H1 (cell line): ENCODE data around the gene CHD2. TPM values are rescaled to one million over a fixed set of nuclear protein-coding genes. Genes with fewer than 3 reads are reported as not detected.

Experiments used
- CTCF ChIA-PET: fragments of 300-600 bp; sonication (Branson Sonifier 250); formaldehyde crosslinking; loops from one replicate; lab custom pipeline; 2021; ENCODE audit not compliant: partially characterized antibody; lab: Charles Lee
- POLR2A ChIA-PET: fragments of 300-600 bp; sonication (Branson Sonifier 250); formaldehyde crosslinking; loops from one replicate; lab custom pipeline; 2021; ENCODE audit warnings: inconsistent platforms; ENCODE audit not compliant: partially characterized antibody; lab: Charles Lee
- DNase-seq, 2 experiments: peaks; one replicate each; pipeline versions ENCODE4 v3.0.0 to v3.0.0-alpha.2; 2010 to 2022; ENCODE audit warnings: low spot score in 2 of 2, low read depth in 1 of 2, mixed read lengths in 1 of 2
- FAIRE-seq: peaks from 2 replicates; lab custom pipeline; 2011; peaks lifted over from hg19 to GRCh38; lab: Jason Lieb, UNC
- H2AFZ ChIP-seq: 2 replicates; pipeline ENCODE4 v1.8.1; 2012; ENCODE audit warnings: low read length, inconsistent platforms
- H2AK5ac ChIP-seq: 2 replicates; pipeline ENCODE4 v1.6.1; 2013; ENCODE audit warnings: low read depth, low read length
- H2BK120ac ChIP-seq: replicated peaks from 2 replicates; pipeline ENCODE3; 2013; ENCODE audit warnings: low read depth, low read length, inconsistent platforms
- H2BK12ac ChIP-seq: 2 replicates; pipeline ENCODE4 v1.6.1; 2013; ENCODE audit warnings: low read depth, low read length
- H2BK15ac ChIP-seq: 2 replicates; pipeline ENCODE4 v1.6.1; 2013; ENCODE audit warnings: low read length
- H2BK20ac ChIP-seq: 2 replicates; pipeline ENCODE4 v1.6.1; 2013; ENCODE audit warnings: low read length
- H2BK5ac ChIP-seq: 2 replicates; pipeline ENCODE4 v1.6.1; 2013; ENCODE audit warnings: low read depth, low read length
- H3K14ac ChIP-seq: 2 replicates; pipeline ENCODE4 v1.6.1; 2013; ENCODE audit warnings: inconsistent platforms; ENCODE audit not compliant: insufficient read length
- H3K18ac ChIP-seq: 2 replicates; pipeline ENCODE4 v1.6.1; 2013; ENCODE audit warnings: low read length; ENCODE audit errors: extremely low read depth
- H3K23ac ChIP-seq: 2 replicates; pipeline ENCODE4 v1.6.1; 2013; ENCODE audit warnings: inconsistent platforms; ENCODE audit not compliant: insufficient read length
- H3K23me2 ChIP-seq: 2 replicates; pipeline ENCODE4 v1.6.1; 2013; ENCODE audit warnings: low read depth, low read length
- H3K27ac ChIP-seq: 2 replicates; pipeline ENCODE4 v1.6.1; 2011; ENCODE audit warnings: low read depth, low read length, inconsistent platforms
- H3K27me3 ChIP-seq, 4 experiments: replicated peaks in 1 of 4; 1 replicate in 1 of 4; 2 replicates in 3 of 4; pipeline versions ENCODE4 v1.6.1 to v1.8.1; 2011 to 2013; ENCODE audit warnings: low read length in 3 of 4, mild to moderate bottlenecking in 3 of 4, inconsistent platforms in 2 of 4, mixed read lengths in 2 of 4, moderate library complexity in 1 of 4; ENCODE audit not compliant: control insufficient read depth in 3 of 4, insufficient read depth in 3 of 4; ENCODE audit errors: extremely low read depth in 1 of 4
- H3K36me3 ChIP-seq, 4 experiments: 2 replicates each; pipeline versions ENCODE4 v1.6.1 to v1.8.1; 2011 to 2013; ENCODE audit warnings: mild to moderate bottlenecking in 4 of 4, low read length in 3 of 4, moderate library complexity in 2 of 4, control low read depth in 1 of 4, inconsistent platforms in 1 of 4; ENCODE audit not compliant: insufficient read depth in 4 of 4, control insufficient read depth in 2 of 4
- H3K4ac ChIP-seq: replicated peaks from 2 replicates; pipeline ENCODE3; 2013; ENCODE audit warnings: low read length, low read depth, mixed read lengths, inconsistent platforms; ENCODE audit not compliant: insufficient read length
- H3K4me1 ChIP-seq, 4 experiments: replicated peaks in 1 of 4; 1 replicate in 1 of 4; 2 replicates in 3 of 4; pipeline versions ENCODE4 v1.6.1 to v1.8.1; 2011 to 2013; ENCODE audit warnings: low read length in 3 of 4, inconsistent platforms in 2 of 4, mixed read lengths in 1 of 4; ENCODE audit not compliant: insufficient read depth in 4 of 4, control insufficient read depth in 3 of 4
- H3K4me2 ChIP-seq, 2 experiments: 2 replicates each; pipeline versions ENCODE4 v1.6.1 to v1.8.1; 2011 to 2013; ENCODE audit warnings: low read depth in 2 of 2, low read length in 2 of 2, control low read depth in 1 of 2, inconsistent platforms in 1 of 2, mild to moderate bottlenecking in 1 of 2; ENCODE audit not compliant: insufficient read depth in 1 of 2
- H3K4me3 ChIP-seq, 4 experiments: fragments of 200-600, 300-600 bp in 1 of 4; sonication (generic), shearing (Covaris generic), sonication (Bioruptor Twin) in 1 of 4; 2 replicates each; pipeline versions ENCODE4 v1.5.1 to v1.8.1; 2011 to 2016; ENCODE audit warnings: low read length in 4 of 4, low read depth in 3 of 4, control low read depth in 2 of 4, inconsistent platforms in 2 of 4, mild to moderate bottlenecking in 2 of 4, mixed read lengths in 1 of 4, moderate library complexity in 1 of 4; ENCODE audit not compliant: insufficient read depth in 2 of 4; ENCODE audit errors: extremely low read depth in 1 of 4
- H3K56ac ChIP-seq: replicated peaks from 2 replicates; pipeline ENCODE3; 2013; ENCODE audit warnings: low read depth, mild to moderate bottlenecking, mixed read lengths, low read length, inconsistent platforms; ENCODE audit not compliant: insufficient read length
- H3K79me1 ChIP-seq: 2 replicates; pipeline ENCODE4 v1.6.1; 2013; ENCODE audit warnings: low read depth, low read length, control low read depth
- H3K79me2 ChIP-seq, 2 experiments: 2 replicates each; pipeline versions ENCODE4 v1.6.1 to v1.8.1; 2012 to 2013; ENCODE audit warnings: low read length in 2 of 2, mild to moderate bottlenecking in 2 of 2, inconsistent platforms in 1 of 2; ENCODE audit not compliant: insufficient read depth in 2 of 2, control insufficient read depth in 1 of 2
- H3K9ac ChIP-seq, 4 experiments: replicated peaks in 1 of 4; 1 replicate in 1 of 4; 2 replicates in 3 of 4; pipeline versions ENCODE4 v1.6.1 to v1.8.1; 2011 to 2013; ENCODE audit warnings: low read depth in 3 of 4, low read length in 3 of 4, control low read depth in 2 of 4, mild to moderate bottlenecking in 2 of 4, moderate library complexity in 2 of 4, inconsistent platforms in 1 of 4; ENCODE audit errors: extremely low read depth in 1 of 4
- H3K9me3 ChIP-seq, 2 experiments: 2 replicates each; pipeline versions ENCODE4 v1.6.1 to v1.8.1; 2012 to 2013; ENCODE audit warnings: mild to moderate bottlenecking in 2 of 2, moderate library complexity in 2 of 2, control low read depth in 1 of 2, inconsistent platforms in 1 of 2, low read depth in 1 of 2, low read length in 1 of 2, mixed read lengths in 1 of 2; ENCODE audit not compliant: insufficient read depth in 2 of 2
- H4K20me1 ChIP-seq, 2 experiments: replicated peaks in 1 of 2; 2 replicates each; pipeline versions ENCODE3 to v1.8.1; 2011 to 2013; ENCODE audit warnings: inconsistent platforms in 2 of 2, low read length in 2 of 2, mild to moderate bottlenecking in 1 of 2; ENCODE audit not compliant: insufficient read depth in 2 of 2, control insufficient read depth in 1 of 2
- H4K5ac ChIP-seq: 2 replicates; pipeline ENCODE4 v1.6.1; 2013; ENCODE audit warnings: low read length, low read depth, mixed read lengths, inconsistent platforms; ENCODE audit not compliant: insufficient read length
- H4K8ac ChIP-seq: 2 replicates; pipeline ENCODE4 v1.8.0; 2013; ENCODE audit warnings: mild to moderate bottlenecking, moderate library complexity, low read length, inconsistent platforms; ENCODE audit not compliant: insufficient read depth; ENCODE audit errors: extremely low read depth
- H4K91ac ChIP-seq: replicated peaks from 2 replicates; pipeline ENCODE3; 2013; ENCODE audit warnings: low read length, mixed read lengths, inconsistent platforms; ENCODE audit not compliant: insufficient read length
- CTCF ChIP-seq, 3 experiments: IDR thresholded peaks; 1 replicate in 2 of 3; 2 replicates in 1 of 3; pipeline versions ENCODE4 v1.5.1 to v1.6.1; 2011; ENCODE audit warnings: low read length in 3 of 3, mild to moderate bottlenecking in 3 of 3, inconsistent platforms in 2 of 3, low read depth in 1 of 3, moderate library complexity in 1 of 3; ENCODE audit not compliant: insufficient read depth in 1 of 3; ENCODE audit errors: control extremely low read depth in 1 of 3
- EGR1 ChIP-seq: IDR thresholded peaks from 2 replicates; pipeline ENCODE4 v1.6.1; 2011; ENCODE audit warnings: low read depth, low read length, borderline replicate concordance
- HDAC2 ChIP-seq, 2 experiments: fragments of 300-600 bp in 1 of 2; sonication (generic) in 1 of 2; IDR thresholded peaks; 2 replicates each; pipeline ENCODE4 v1.6.1; 2011 to 2012; ENCODE audit warnings: low read depth in 2 of 2, low read length in 2 of 2, mild to moderate bottlenecking in 2 of 2, moderate library complexity in 2 of 2, borderline replicate concordance in 1 of 2, inconsistent platforms in 1 of 2
- HDAC6 ChIP-seq: IDR thresholded peaks from one replicate; pipeline ENCODE4 v1.7.1; 2012; ENCODE audit warnings: low read depth, mild to moderate bottlenecking, inconsistent platforms, low read length, moderate library complexity
- JUND ChIP-seq: IDR thresholded peaks from 2 replicates; pipeline ENCODE4 v1.6.1; 2011; ENCODE audit warnings: mild to moderate bottlenecking, improper control_type of control experiment, low read length
- POLR2A ChIP-seq, 2 experiments: IDR thresholded peaks; 1 replicate in 1 of 2; 2 replicates in 1 of 2; pipeline ENCODE4 v1.6.1; 2011; ENCODE audit warnings: low read depth in 2 of 2, low read length in 2 of 2, mild to moderate bottlenecking in 2 of 2; ENCODE audit errors: control extremely low read depth in 1 of 2
- SP1 ChIP-seq: IDR thresholded peaks from 2 replicates; pipeline ENCODE4 v1.6.1; 2011; ENCODE audit warnings: low read depth, low read length
- WGBS, 2 experiments: shearing (Covaris generic) in 1 of 2; methylation state at CpG; one replicate each; pipeline versions ENCODE4 v1.1.6 to v1.1.7; 2013 to 2015; ENCODE audit warnings: low lambda C conversion rate in 2 of 2, mixed read lengths in 2 of 2, inconsistent platforms in 1 of 2, low coverage in 1 of 2, missing lambda C conversion rate in 1 of 2; ENCODE audit not compliant: insufficient replicate concordance in 2 of 2, insufficient coverage in 1 of 2, insufficient read length in 1 of 2; ENCODE audit errors: extremely low coverage in 1 of 2, missing lambda C conversion rate in 1 of 2; 5-methylcytosine and 5-hydroxymethylcytosine counted together
- polyA plus RNA-seq, 7 experiments: library from polyadenylated mRNA; depleted of rRNA in 3 of 7; stranded (reverse) in 5 of 7; unstranded in 2 of 7; fragments of >200 nt in 5 of 7; fragments of 200-250 nt in 2 of 7; gene quantifications; 1 replicate in 5 of 7; 2 replicates in 1 of 7; 4 replicates in 1 of 7; pipeline versions ENCODE4 v1.2.1 to v1.2.3, GENCODE V29; 2011 to 2013; ENCODE audit warnings: missing spikeins in 2 of 7, mixed read lengths in 2 of 7
- total RNA-seq: library from RNA; stranded (reverse); fragmentation: NEBNext Ultra II Directional; extraction: Animal tissue kit (Norgen Biotek cat#: 25700); gene quantifications from 2 replicates; pipeline ENCODE4 v1.2.1, GENCODE V29; 2021

The CHD2 gene
- total and polyA plus RNA-seq, 2 of the 8 experiments (the other 6 are each of a cell fraction or from before 2014, with no cell fraction given), result 28.8 to 70.0 TPM

- Histone ChIP-seq H2AK5ac (no peak overlapping the region), H2BK120ac (no peak overlapping the region), H3K27ac (no peak overlapping the region), H3K79me2 (peaks cover 0 to 22% of the 10 kb centered on the region in 2 experiments; a peak in 1 of 4 replicates), H4K8ac (no peak overlapping the region), H3K23ac (no peak overlapping the region), H3K4me2 (no peak overlapping the region), H3K56ac (no peak overlapping the region), H3K4ac (no peak overlapping the region), H4K5ac (no peak overlapping the region), H3K36me3 (peaks cover 41 to 93% (median 78%) of the 10 kb centered on the region in 4 experiments), H2BK20ac (no peak overlapping the region), H3K14ac (no peak overlapping the region), H2BK5ac (no peak overlapping the region), H3K4me1 (no peaks in the 10 kb centered on the region; a peak in 1 of 7 replicates), H3K9me3 (peaks cover 5 to 7% of the 10 kb centered on the region in 2 experiments; a peak in 2 of 4 replicates), H3K79me1 (peaks cover 13% of the 10 kb centered on the region; the same call in 1 of the 2 replicates), H3K9ac (no peak overlapping the region), H4K91ac (no peak overlapping the region), H3K27me3 (no peaks in the 10 kb centered on the region), H4K20me1 (peaks cover 19 to 40% of the 10 kb centered on the region in 2 experiments), H3K4me3 (no peak overlapping the region), H2AFZ (no peak overlapping the region), H3K18ac (no peak overlapping the region), H2BK15ac (no peak overlapping the region), H3K23me2 (no peaks in the 10 kb centered on the region), H2BK12ac (no peak overlapping the region)
- POLR2A ChIA-PET, result no interaction called here
- FAIRE-seq, result no peak
- 98% methylated on average over 14 of the region's 16 CpGs; no CpG with 5 or more reads in 1 of the 2 experiments for WGBS, 2 experiments
- CTCF ChIA-PET, result interaction anchor here (1.4 to 15.8 kb wide), 4 partner anchors 13 to 1071 kb away, joined by 3 to 119 read pairs (median 6); no protein-coding TSS in a partner anchor
- no peak for DNase-seq
- TF ChIP-seq HDAC6 (no peak), JUND (no peak), CTCF (IDR thresholded peaks at IDR 0.05; ENCODE audit: control extremely low read depth in 1 of 3, insufficient read depth in 1 of 3, low read depth in 1 of 3, low read length in 3 of 3) (no peak), EGR1 (no peak), HDAC2 (IDR thresholded peaks at IDR 0.05; ENCODE audit: borderline replicate concordance in 1 of 2, low read depth in 2 of 2, low read length in 2 of 2) (no peak), POLR2A (IDR thresholded peaks at IDR 0.05; ENCODE audit: control extremely low read depth in 1 of 2, low read depth in 2 of 2, low read length in 2 of 2) (no peak), SP1 (no peak)
Measured at GRCh38 chr15:93048759-93049161, 148.6 kb downstream of the CHD2 start.
